ENCODE data around the gene GGT6. TPM values are rescaled to one million over a fixed set of nuclear protein-coding genes. Genes with fewer than 3 reads are reported as not detected.

GGT6 gene, protein sequence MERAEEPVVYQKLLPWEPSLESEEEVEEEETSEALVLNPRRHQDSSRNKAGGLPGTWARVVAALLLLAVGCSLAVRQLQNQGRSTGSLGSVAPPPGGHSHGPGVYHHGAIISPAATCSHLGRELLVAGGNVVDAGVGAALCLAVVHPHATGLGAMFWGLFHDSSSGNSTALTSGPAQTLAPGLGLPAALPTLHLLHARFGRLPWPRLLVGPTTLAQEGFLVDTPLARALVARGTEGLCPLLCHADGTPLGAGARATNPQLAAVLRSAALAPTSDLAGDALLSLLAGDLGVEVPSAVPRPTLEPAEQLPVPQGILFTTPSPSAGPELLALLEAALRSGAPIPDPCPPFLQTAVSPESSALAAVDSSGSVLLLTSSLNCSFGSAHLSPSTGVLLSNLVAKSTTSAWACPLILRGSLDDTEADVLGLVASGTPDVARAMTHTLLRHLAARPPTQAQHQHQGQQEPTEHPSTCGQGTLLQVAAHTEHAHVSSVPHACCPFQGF
- polyA plus RNA-seq (2011; rRNA removed) = not detected in 2 replicates
- polyA minus RNA-seq (2011; rRNA and poly(A)+ RNA removed) = not detected in 2 replicates

- ChIA-PET CTCF (interaction anchor here (0.7 to 1.1 kb wide), 3 partner anchors 16 to 54 kb away, joined by 3 to 4 read pairs (median 3); no protein-coding TSS in a partner anchor), POLR2A (no interaction called here)
- no peak within 1 kb of the TSS for H3K4me3 ChIP-seq (ENCODE audit: low read depth, low read length)
- H3K27me3 ChIP-seq (ENCODE audit: control insufficient read depth, insufficient read depth, low read length) = peaks cover 5% of the 10 kb centered on the region
- TF ChIP-seq, protein P1, sequence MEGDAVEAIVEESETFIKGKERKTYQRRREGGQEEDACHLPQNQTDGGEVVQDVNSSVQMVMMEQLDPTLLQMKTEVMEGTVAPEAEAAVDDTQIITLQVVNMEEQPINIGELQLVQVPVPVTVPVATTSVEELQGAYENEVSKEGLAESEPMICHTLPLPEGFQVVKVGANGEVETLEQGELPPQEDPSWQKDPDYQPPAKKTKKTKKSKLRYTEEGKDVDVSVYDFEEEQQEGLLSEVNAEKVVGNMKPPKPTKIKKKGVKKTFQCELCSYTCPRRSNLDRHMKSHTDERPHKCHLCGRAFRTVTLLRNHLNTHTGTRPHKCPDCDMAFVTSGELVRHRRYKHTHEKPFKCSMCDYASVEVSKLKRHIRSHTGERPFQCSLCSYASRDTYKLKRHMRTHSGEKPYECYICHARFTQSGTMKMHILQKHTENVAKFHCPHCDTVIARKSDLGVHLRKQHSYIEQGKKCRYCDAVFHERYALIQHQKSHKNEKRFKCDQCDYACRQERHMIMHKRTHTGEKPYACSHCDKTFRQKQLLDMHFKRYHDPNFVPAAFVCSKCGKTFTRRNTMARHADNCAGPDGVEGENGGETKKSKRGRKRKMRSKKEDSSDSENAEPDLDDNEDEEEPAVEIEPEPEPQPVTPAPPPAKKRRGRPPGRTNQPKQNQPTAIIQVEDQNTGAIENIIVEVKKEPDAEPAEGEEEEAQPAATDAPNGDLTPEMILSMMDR (IDR thresholded peaks at IDR 0.05; ENCODE audit: insufficient read depth, low read depth, low read length) = no peak
- H3K36me3 ChIP-seq (ENCODE audit: control insufficient read depth, insufficient read depth, low read length) = no peaks in the 10 kb centered on the region
- no peak for DNase-seq (ENCODE audit: low read depth)
These were observed at the start of gene GGT6 for GRCh38 chr17:4560421-4560820. Gene GGT6 (minus strand): TSS chr17:4560577. CDS start chr17:4560521, 56 bp downstream.

- peaks cover 17% of the 10 kb centered on the region for H3K27me3 ChIP-seq (ENCODE audit: control insufficient read depth, insufficient read depth, low read length)
- POLR2A ChIA-PET = no interaction called here
- no peak for DNase-seq (ENCODE audit: low read depth)
- no peak overlapping the region for H3K4me3 ChIP-seq (ENCODE audit: low read depth, low read length)
- no peaks in the 10 kb centered on the region for H3K36me3 ChIP-seq (ENCODE audit: control insufficient read depth, insufficient read depth, low read length)
- TF ChIP-seq, protein P1 (IDR thresholded peaks at IDR 0.05; ENCODE audit: insufficient read depth, low read depth, low read length) = no peak
- CTCF ChIA-PET = interaction anchor here (0.6 to 4.1 kb wide), 3 partner anchors 10 to 44 kb away, joined by 3 to 27 read pairs (median 6); no protein-coding TSS in a partner anchor
These were observed 49.8 kb upstream of the GGT6 start for GRCh38 chr17:4610162-4610561.

- DNase-seq (ENCODE audit: low read depth) = no peak
- CTCF ChIA-PET = interaction anchor here (1.5 to 4.1 kb wide), 2 partner anchors 15 to 44 kb away, joined by 6 to 27 read pairs; no protein-coding TSS in a partner anchor
These were observed 49.4 kb upstream of the GGT6 start for GRCh38 chr17:4609761-4610160.

DNA sequence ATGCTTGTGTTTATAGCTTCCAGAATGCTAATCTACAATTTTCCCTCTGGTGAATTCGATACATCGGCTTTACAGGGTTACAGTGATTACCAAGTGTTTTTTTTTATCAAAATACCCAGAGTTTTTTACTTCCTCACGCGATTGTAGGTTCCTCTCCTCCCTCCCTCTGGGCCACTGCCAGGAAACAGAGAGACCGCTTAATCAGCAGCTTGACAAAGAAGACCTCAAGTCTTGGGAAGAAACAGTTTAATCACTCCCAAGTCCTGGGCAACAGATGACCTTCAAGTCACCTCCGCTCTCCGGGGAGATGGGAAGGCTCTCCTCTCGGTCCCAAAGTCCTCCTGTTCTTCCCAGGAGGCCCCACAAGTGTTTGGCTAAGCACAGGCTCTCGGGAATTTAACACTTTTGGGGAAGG lies 47.4 kb upstream of the GGT6 start:
- Histone ChIP-seq H3K27me3 (ENCODE audit: control insufficient read depth, insufficient read depth, low read length) (peaks cover 19% of the 10 kb centered on the region), H3K36me3 (ENCODE audit: control insufficient read depth, insufficient read depth, low read length) (no peaks in the 10 kb centered on the region), H3K4me3 (ENCODE audit: low read depth, low read length) (no peak overlapping the region)
- POLR2A ChIA-PET = no interaction called here
- no peak for DNase-seq (ENCODE audit: low read depth)
- TF ChIP-seq, protein P1 (IDR thresholded peaks at IDR 0.05; ENCODE audit: insufficient read depth, low read depth, low read length) = no peak
- CTCF ChIA-PET = interaction anchor here (0.6 to 4.1 kb wide), 3 partner anchors 21 to 159 kb away, joined by 3 to 27 read pairs (median 3); no protein-coding TSS in a partner anchor

More at GRCh38 chr17:4609761-4610160, 49.4 kb upstream of the GGT6 start:
- Histone ChIP-seq H3K4me3 (ENCODE audit: low read depth, low read length) (no peak overlapping the region), H3K27me3 (ENCODE audit: control insufficient read depth, insufficient read depth, low read length) (peaks cover 17% of the 10 kb centered on the region), H3K36me3 (ENCODE audit: control insufficient read depth, insufficient read depth, low read length) (no peaks in the 10 kb centered on the region)
- POLR2A ChIA-PET = no interaction called here
- TF ChIP-seq, protein P1 (IDR thresholded peaks at IDR 0.05; ENCODE audit: insufficient read depth, low read depth, low read length) = no peak

DNA sequence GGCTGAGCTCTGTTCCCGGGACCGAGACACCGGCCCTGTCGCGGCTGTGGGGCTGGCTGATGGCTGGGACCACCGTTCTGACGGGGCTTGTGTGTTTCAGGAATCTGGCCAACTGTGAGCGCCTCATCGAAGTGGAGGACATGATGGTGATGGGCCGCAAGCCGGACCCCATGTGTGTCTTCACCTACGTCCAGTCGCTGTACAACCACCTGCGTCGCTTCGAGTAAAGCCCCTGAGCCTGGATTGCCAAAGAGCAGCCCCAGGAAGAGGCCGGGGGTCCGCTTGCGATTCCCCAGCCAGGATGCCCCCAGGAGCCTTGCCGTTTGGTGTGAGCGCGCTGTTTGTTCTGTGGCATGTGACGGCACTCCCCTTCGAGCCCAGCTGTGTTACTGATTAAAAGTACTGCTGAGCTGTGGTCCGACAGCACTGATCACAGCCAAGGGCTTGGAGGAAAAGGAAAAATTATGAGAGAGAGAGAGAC lies 46.9 kb upstream of the GGT6 start:
- ChIA-PET POLR2A (no interaction called here), CTCF (interaction anchor here (0.6 to 4.1 kb wide), 4 partner anchors 21 to 160 kb away, joined by 3 to 27 read pairs (median 3); no protein-coding TSS in a partner anchor)
- TF ChIP-seq, protein P1 (IDR thresholded peaks at IDR 0.05; ENCODE audit: insufficient read depth, low read depth, low read length) = no peak
- no peak overlapping the region for H3K4me3 ChIP-seq (ENCODE audit: low read depth, low read length)
- no peak for DNase-seq (ENCODE audit: low read depth)
- no peaks in the 10 kb centered on the region for H3K36me3 ChIP-seq (ENCODE audit: control insufficient read depth, insufficient read depth, low read length)
- H3K27me3 ChIP-seq (ENCODE audit: control insufficient read depth, insufficient read depth, low read length) = peaks cover 19% of the 10 kb centered on the region
